HG02759 (cell line): ENCODE data around the gene AASDHPPT.

ENCODE experiments used
- ATAC-seq: cut with Tn5 transposase; IDR thresholded peaks from one replicate; pipeline ENCODE4 v1.9.1; 2021; ENCODE audit warnings: mild to moderate bottlenecking, moderate library complexity; ENCODE audit not compliant: unreplicated experiment

Gene AASDHPPT

DNA sequence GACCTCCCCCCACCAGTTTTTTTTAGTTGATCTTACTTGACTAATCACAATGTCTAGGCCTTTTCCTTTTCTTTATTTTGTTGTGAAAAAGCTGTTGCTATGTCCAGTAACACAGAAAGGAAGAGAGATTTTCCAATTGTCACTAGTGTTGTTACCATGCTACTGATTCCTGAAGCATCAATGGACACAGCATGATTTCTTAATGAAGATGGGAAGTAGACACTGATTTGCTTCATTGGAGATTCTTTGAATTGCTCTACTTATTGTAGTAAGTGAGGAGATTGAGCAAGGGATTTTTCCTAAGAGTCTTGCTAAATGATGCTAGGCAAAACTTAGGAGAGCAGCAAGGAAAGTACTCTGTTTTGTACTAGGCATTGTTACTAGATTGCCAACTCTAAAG lies 4.6 kb downstream of the AASDHPPT start:
- no peak for ATAC-seq

DNA sequence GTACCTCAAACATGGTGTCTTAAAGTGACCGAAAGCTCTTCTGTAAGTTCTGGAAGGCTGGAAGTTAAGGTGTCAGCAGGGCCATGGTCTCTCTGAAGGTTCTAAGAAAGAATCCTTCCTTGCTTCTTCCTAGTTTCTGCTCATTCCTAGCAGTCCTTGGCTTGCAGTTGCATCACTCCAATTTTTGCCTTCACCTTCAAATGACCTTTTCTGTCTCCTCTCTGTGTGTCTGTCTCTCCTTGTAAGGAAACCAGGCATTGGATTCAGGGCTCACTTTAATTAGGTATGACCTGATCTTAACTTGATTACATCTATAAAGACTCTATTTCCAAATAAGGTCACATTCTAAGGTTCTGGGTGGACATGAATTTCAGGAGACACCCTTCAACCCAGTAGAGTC lies 8.7 kb downstream of the AASDHPPT start:
- ATAC-seq, result no peak

DNA sequence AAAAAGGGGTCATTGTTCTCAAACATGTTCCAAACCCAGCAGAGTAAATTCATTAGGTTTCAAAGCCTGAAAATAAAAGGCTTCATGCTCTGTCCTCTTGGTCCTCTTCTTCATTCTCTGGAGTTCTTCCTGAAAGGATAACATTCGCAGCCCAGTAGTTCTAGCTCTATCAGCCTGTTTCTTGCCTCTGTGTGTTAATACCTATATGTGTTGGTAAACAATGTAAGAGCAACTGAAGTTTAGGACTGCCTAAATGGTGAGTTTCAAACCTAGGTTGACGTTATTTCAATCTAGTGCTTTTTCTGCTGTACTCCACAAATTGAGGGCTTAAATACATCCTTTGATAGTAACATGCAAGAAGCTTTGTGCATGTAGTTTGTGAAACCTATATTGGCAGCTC lies 9.4 kb downstream of the AASDHPPT start:
- no peak for ATAC-seq

DNA sequence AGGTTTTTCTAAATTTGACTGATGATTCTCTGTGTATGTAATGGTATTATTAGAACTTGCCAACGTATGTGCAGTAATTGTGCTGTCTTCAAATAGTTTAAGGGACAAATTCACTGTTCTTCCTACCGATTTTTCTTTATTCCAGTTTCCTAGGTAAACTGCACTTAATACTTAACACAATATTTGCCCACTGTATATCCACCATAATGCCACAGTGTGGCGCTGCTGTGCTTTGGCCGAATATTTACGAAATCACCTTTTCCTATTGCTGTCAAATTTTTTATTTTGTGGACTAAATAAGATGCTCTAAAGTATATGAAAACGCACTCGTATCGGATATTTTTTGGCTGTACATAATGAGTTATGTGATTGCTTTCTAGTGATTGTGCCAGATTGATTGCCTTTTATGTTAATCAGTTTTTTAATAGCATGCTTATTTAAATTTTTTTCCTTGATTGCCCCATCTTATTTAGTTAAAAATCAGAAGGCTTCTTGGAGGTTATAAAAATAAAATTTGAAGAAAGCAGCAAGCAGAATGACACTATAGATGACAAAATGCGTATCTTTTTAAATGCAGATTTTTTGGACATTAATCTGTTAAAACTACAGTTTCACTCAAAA lies 10.5 kb downstream of the AASDHPPT start:
- no peak for ATAC-seq

DNA sequence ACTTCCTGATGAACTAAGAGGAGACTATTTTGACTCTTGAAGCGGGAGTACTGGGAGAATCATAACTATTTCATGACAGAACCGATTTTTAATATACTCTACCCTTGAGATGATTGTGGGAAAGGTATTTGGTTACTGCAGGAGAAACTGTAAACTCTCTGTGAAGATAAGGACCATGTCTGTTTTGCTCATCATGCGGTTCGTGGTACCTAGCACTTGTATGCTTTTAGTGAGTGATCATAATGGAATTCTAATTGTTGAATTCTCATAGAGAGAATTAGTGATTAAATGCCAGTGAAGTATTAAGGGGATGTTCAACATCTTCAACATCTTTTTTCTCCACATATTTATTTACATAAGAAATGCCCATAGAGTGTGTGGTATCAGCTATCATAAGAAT lies 11.4 kb downstream of the AASDHPPT start:
- ATAC-seq, result no peak

DNA sequence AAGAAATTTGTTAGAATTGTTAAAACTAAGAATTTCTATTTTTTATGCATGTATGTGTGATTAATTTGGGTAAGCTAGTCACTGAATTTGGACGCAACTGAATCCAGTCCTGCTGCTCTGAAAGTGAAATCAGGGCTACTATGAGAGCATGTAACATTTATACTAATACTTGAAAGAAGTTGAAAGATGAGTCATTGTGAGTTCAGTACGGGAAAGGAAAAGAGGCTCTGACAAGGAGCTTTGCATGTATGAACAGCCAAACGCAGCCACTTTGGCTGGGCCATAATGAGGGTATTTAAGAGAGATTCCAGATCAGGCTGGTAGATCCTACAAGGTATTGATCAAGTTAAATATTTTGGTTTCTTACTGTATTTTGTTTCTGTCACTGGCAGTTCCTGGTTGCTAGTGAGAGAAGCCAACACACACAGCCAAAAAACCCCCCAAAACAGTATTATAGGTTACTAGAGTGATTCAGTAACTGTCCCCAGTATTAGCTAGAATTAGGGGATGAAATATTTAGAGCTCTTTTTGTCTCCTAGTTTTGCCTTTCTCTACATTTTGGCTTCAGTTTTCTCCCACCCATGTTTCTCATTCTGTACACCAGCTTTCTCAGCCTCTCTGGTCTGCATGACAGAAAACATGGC lies 14.1 kb downstream of the AASDHPPT start:
- ATAC-seq, result peak; percentile 95

DNA sequence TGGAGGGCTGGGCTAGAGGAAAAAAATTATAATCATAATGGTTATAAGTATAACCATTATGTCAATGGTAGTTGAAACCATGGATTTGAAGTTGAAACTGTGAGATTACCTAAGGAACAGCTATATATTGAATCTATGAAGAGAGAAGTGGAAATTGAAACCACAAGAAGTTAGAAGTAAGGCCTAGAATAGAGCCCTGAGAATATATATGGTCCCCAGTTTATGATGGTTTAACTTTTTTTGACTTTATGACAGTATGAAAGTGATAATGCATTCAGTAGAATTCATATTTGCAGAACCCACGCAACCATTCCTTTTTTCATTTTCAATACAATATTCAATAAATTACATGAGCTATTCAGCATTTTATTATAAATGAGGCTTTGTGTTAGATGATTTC lies 15.0 kb downstream of the AASDHPPT start:
- no peak for ATAC-seq

DNA sequence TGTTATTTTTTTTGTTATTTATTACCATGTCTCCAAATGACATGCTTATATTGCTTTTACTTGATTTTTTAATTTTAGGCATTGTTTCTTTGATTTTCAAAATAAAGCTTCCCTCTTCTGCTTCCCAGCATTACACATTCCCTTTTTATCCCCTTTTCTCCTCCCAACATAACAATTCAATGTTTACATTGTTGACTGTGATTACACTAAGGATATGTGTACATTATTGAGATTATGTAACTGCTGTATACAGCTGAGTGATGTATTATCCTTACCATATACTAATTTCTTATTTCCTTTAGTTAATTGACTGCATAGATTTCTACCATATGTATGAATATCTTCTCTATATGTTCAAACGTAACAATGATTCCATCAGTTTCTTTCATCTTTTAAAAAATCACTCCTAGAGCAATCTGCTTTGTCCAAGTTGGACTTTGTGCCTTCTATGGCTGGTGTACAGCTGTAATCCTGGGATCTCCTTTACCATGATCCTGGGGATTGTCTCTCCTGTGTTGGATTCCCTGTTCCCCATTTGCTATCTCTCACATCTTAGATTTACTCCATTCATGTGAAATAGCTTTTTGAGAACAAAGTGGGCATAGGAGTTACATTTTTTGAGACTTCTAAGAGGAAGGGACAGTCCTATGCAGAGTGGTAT lies 21.6 kb downstream of the AASDHPPT start:
- ATAC-seq, result no peak

DNA sequence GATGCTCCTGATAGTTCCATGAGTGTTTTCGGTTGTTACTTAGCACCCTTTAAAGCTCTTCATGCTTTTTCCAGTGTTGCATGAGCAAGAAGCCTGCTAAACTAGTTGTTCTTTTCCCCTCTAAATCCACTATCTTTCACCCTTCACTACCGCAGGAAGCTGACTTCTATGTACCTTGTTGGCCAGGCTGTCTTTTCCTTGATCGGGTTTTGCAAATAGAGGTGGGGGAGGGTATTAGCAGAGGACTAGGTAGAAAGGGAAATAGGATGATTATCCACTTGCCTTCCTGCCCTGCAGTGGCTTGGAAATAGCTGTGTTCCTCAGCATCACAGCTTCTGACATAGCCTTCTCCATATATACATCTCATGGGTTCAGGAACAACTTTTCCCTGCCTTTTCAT lies 23.9 kb downstream of the AASDHPPT start:
- ATAC-seq, result no peak

DNA sequence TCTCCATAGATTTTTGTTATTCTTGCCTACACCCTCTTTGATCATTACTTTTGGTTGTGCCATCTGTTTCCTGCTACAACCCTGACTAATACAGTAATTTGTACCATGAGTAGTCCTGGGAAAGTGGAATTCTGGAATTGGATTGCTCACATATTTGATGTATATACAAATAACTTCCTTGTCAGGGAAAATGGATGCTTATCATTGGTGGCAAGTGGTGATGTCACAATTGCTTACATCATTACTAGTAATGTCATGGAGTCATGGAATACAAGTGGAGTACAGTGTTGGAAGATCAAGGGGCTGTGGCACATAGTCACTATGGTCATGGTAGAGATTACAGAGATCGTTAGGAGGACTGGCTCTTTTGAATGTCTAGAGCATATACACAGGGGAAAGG lies 24.4 kb downstream of the AASDHPPT start:
- ATAC-seq, result no peak

DNA sequence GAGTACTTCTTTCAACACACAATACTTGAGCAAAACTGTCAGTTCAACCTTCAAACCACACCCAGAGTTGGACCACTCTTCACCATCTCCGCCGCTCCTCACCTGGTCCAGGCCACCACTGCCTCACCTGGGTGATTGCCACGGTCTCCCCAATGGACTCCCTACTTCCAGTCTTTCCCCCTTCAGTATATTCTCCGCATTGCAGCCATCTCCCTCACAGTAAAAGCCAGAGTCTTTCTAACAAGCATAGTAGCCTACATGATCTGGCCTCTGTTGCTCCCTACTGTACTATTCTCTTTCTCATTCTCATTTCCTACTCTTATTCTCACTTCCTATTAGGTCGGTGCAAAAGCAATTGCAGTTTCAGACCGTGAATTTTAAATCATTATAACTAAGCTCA lies 28.5 kb downstream of the AASDHPPT start:
- ATAC-seq, result no peak

DNA sequence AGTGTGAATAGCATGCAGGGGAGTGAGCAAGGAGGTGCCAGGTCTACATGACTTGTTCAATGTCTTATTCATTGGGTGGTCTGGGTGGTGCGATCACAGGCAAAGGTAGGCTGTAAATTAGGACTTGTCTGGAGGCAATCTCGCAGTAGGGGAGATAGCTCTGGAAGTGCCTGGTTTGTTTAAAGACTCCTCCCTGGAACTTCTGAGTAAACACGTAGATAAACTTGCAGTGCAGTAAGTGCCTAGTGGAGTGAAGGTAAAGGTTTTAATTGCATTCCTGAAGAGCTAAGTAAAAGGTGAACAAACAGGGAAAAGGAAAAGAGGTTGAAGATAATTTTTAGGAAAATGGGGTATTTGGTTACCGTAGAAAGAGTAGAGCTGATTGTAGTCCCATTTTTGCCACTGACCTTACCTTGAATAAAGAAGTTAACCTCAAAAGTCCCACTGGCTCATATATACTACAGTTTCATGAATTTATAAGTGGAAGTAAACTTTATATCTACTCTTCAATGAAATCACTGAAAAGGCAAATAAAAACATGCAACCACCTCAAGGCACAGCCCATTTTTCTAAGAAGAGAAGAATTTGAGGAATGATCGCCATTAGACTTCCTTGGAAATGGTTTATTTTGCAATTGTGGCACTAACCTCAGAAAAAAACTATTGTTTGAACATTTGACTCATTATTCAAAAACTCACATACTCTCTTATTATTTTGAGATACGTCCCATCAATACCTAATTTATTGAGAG lies 44.3 kb downstream of the AASDHPPT start:
- ATAC-seq, result no peak

DNA sequence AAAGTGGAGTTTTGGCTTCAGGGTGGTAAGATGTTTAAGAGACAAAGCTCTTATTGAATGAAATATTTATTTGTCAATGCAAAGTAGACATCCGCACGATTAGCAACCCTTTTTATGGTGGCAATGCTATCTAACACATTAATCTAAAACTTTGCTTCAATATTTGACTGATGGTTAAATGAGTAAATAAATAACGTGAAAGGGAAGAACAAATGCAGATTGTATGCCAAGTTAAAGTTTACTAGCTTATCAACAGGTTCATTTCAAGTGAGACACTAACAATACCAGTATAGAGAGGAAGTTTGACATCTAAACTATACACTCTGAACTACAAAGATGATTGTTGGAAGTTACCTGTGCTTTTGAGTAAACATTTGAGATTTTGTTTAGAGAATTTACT lies 50.1 kb downstream of the AASDHPPT start:
- no peak for ATAC-seq

DNA sequence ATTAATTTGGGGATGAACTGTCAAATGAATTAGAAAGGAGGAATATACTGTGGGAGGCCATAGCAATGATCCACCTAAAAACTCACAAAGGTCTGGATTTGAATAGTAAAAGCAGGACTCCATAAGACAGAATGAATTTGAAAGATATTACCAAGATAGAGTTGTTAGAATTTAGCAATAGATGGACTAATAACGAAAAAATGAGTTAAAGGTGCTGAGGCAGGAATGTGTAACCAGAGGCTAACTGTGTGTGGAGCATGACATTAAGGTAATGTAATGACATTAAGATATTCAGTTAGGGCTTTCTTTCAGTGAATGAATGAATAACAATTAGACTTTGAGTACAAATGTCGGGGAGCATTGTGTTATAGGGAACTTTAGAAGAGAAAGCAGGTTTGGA lies 51.3 kb downstream of the AASDHPPT start:
- ATAC-seq, result no peak

DNA sequence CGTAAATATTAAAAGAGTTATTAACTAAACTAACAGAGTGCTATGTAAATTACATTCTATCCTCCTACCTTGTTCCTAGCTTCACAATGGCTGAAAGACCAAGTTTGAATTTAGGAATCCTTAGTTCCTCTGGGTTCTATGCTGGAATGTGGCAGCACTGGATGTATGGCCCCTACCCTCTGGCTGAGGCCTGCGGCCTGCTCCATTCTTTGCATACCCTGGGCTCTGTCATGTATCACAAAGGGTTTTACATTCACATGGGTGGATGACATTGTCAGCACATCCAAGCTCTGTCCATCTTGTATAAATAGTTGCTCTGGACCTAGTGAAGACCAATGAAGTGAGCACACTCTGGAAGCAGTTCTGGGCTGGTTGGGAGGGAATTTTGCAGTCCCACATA lies 54.5 kb downstream of the AASDHPPT start:
- no peak for ATAC-seq

DNA sequence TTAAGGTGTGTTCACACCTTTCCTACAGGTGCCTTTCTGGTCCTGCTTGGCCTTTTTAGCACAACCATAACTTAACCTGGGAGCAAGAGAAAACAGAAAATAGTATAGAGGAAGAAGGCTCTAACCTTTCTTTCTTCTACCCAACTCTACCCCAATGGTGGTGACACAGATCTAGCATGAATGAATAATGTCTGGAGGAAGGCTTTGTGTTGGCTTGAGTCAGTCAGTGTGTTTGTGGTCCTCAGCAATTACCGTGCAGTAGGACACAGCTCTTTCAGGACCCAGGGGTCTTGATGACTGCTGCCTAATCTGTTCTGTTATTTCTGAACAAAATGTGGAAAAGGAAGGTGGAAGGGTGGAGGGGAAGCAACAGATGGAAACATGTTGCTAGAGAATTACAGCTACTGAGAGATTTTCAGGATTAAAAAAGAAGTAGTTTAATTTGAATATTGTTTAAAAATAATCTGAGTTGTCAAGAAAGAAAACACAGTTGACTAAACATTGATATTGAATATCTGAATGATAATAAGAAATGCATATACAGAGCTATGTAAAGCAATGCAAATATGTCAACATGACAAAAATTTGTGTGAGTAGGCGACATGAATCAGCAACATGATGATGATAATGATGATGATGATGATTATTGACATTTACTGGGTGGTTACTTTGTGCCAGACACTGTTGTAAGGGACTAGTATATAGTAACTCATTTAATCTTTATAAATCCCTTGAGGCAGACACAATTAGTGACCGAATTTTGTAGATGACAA lies 55.3 kb downstream of the AASDHPPT start:
- ATAC-seq, result no peak

DNA sequence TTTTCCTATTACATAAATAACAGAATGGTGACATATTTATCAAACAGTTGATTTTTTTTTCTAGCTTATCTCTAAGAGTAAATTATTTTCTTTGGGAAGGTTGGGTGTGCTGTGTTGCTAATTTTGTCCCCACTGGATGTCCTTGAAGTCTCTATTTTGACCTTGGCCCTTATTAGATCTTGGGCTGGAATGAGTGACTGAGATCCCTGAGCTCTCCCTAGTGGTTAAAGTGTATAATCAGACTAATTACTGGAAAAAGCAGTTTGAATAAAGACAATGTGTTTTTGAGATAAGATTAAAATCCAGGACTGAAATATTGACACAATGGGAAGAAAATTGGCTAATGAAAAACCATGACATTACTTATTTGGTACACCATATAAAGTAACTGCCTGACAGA lies 56.1 kb downstream of the AASDHPPT start:
- no peak for ATAC-seq

DNA sequence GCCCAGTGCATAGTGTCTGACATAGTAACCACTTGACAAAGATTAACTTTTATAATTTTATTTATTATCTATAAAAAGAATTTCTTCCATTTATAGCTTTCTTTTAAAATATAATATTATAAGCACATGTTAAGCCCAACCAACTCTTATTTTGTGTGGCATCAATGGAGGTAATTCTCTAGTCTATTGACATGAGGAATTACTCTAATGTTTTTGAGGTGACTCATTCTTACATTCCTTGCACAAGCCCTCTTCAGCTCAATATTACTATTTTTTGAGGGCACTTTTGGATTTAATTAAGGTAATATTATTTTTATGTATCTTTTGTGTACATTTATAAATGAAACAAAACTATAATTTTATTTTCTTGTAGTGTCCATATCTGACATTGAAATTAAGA lies 59.6 kb downstream of the AASDHPPT start:
- ATAC-seq, result no peak

DNA sequence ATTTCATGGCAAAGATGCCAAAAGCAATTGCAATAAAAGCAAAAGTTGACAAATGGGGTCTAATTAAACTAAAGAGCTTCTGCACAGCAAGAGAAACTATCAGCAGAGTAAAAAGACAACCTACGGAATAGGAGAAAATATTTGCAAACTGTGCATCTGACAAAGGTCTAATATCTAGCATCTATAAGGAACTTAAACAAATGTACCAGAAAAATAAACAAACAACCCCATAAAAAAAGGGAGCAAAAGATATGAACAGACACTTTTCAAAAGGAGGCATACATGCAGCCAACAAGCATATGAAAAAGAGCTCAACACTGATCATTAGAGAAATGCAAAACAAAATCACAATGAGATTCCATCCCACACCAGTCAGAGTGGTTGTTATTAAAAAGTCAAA lies 60.3 kb downstream of the AASDHPPT start:
- ATAC-seq, result no peak
